ENCODE results near the gene PRDM12. TPM values are rescaled to one million over a fixed set of nuclear protein-coding genes. Genes with fewer than 3 reads are reported as not detected.

PRDM12 gene
- total RNA-seq, 1 donor from 2014 or later: not detected

- H3K27me3 ChIP-seq: peaks cover 100% of the 10 kb centered on the region
- ATAC-seq: no peak
Observed at GRCh38 chr9:130660683-130661450, 3.5 kb upstream of the PRDM12 start.

GRCh38 chr9:130661451-130662098 lies 2.8 kb upstream of the PRDM12 start:
- Histone ChIP-seq H3K27ac (no peak overlapping the region), H3K36me3 (no peaks in the 10 kb centered on the region), H3K9me3 (no peaks in the 10 kb centered on the region), H3K4me1 (peaks cover 52% of the 10 kb centered on the region), H3K27me3 (peaks cover 100% of the 10 kb centered on the region), H3K4me3 (no peak overlapping the region)
- intact Hi-C loops (cut with DNase I): no loop called here
- no peak for DNase-seq
- no peak for ATAC-seq
- no peak for TF ChIP-seq CTCF (IDR thresholded peaks at IDR 0.05)

More at GRCh38 chr9:130660683-130661450, 3.5 kb upstream of the PRDM12 start:
- no peak for TF ChIP-seq CTCF (IDR thresholded peaks at IDR 0.05)
- DNase-seq: no peak
- H3K9me3 ChIP-seq: no peaks in the 10 kb centered on the region
- H3K4me3 ChIP-seq: peak overlapping the region; percentile 39
- intact Hi-C loops (cut with DNase I): no loop called here
- no peaks in the 10 kb centered on the region for H3K36me3 ChIP-seq
- H3K4me1 ChIP-seq: peaks cover 50% of the 10 kb centered on the region
- no peak overlapping the region for H3K27ac ChIP-seq

DNA sequence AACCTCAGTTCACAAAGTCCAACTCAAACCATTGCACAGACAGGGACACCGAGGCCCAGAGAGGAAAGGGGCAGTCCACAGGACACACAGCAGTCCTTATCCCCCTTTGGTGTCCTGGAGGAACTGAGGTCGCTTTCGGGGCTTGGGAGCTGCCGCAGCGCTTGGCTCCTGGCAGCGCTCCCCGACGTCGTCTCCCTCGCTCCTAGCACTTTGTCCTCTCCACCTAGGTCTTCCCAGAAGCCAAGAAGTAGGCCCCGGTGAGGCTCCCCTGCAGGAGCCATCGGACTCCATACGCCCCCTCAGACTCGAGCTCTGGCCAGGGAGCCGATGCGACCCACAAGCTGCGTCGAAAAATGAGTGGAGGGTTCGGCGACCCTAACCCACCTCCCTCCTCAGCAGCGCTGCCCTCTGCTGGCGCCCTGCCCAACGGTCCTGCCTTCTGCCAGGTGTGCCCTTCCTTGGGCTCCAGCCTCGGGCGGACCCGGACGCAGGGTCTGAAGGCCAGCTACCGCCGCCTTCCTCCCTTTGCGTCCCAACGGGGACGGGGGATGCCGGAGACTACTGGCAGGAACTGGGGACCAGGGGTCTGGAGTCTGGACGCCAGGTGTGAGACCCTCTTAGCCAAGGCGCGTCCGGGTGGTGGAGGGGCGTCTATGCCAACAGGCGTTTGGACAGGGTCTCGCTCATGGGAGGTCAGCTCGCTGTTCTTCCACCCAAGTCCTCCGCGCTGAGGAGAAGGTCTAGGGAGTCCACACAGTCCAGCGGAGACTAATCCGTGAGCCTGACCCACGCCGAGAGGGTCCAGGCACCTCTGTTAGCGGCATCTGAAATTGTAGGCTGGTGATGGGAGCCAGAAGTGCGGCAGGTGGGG lies 2.1 kb upstream of the PRDM12 start:
- Histone ChIP-seq H3K27me3 (peaks cover 100% of the 10 kb centered on the region), H3K4me1 (peaks cover 52% of the 10 kb centered on the region), H3K9me3 (no peaks in the 10 kb centered on the region), H3K36me3 (no peaks in the 10 kb centered on the region), H3K27ac (no peak overlapping the region), H3K4me3 (no peak overlapping the region)
- DNase-seq (no peak), ATAC-seq (no peak)
- TF ChIP-seq CTCF (IDR thresholded peaks at IDR 0.05): no peak
- intact Hi-C loops (cut with DNase I): no loop called here

- H3K4me1 ChIP-seq: peaks cover 52% of the 10 kb centered on the region
- intact Hi-C loops (cut with DNase I): no loop called here
- ATAC-seq (no peak), DNase-seq (no peak)
- no peaks in the 10 kb centered on the region for H3K36me3 ChIP-seq
- H3K4me3 ChIP-seq: no peak overlapping the region
- H3K27me3 ChIP-seq: peaks cover 100% of the 10 kb centered on the region
- no peaks in the 10 kb centered on the region for H3K9me3 ChIP-seq
- TF ChIP-seq CTCF (IDR thresholded peaks at IDR 0.05): no peak
- no peak overlapping the region for H3K27ac ChIP-seq
Observed at GRCh38 chr9:130662970-130663257, 1.5 kb upstream of the PRDM12 start.

GRCh38 chr9:130663258-130663976 lies 977 bp upstream of the PRDM12 start:
- DNase-seq (no peak), ATAC-seq (no peak)
- Histone ChIP-seq H3K27me3 (peaks cover 100% of the 10 kb centered on the region), H3K36me3 (no peaks in the 10 kb centered on the region), H3K4me1 (peaks cover 52% of the 10 kb centered on the region), H3K9me3 (no peaks in the 10 kb centered on the region), H3K4me3 (no peak overlapping the region), H3K27ac (no peak overlapping the region)
- TF ChIP-seq CTCF (IDR thresholded peaks at IDR 0.05): no peak
- intact Hi-C loops (cut with DNase I): no loop called here

All from upper lobe of right lung (tissue), 1 donor.